ENCODE results near the gene EEFSEC. TPM values are rescaled to one million over a fixed set of nuclear protein-coding genes. Genes with fewer than 3 reads are reported as not detected.

The EEFSEC gene
- total and polyA plus RNA-seq, 2 of the 8 experiments (the other 6 are each of a cell fraction or from before 2014, with no cell fraction given) = 13.1 to 19.8 TPM

DNA sequence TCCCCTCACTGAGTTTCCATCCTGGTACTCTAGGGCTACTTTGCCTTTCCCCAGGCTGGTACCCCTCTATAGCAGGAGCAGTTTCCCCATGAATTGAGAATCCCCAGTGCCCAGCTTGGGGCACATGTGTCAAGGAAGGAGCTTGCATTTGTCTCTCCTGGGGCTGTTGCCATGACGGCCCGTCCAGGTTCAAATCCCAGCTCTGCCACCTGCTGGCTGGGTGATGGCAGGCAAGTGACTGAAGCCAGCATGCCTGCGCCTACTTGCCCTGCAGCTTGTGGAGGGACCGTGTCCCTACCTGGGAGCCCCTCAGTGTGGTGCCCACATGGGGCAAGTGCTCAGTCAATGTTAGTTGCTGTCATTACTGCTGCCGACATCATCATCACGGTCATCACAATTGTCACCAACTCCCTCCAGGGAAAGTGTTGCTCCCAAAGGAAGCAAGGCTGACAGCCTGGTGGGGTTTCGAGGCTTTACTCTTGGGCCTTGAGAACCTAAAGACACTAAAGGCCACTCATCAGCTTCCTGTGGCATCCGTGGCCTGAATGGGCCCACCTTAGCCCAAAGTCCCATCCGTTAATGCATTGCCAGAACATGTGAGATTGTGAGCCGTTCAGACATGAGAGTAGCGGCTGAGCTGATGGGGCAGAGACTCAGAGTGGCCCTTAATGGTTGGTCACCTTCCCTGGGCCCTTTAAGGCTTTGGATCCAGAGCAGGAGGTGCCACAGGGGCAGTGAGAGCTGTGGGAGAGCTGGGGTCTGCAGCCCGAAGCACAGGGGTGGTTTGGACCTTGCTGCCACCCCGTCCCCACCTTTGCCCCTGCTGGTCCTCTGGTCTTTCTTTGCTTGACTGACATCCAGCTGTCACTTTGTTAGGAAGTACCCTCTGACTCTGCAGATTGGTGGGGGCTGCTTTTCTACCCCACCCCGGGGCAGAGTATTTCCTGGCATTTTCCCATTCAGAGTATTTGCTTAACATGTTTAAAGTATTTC lies 169.0 kb downstream of the EEFSEC start:
- POLR2A ChIA-PET (ENCODE audit: partially characterized antibody) = interaction anchor here (0.9 to 1.4 kb wide), 3 partner anchors 13 to 147 kb away, joined by 3 read pairs; no protein-coding TSS in a partner anchor
- FAIRE-seq = no peak
- TF ChIP-seq JUND (IDR thresholded peaks at IDR 0.05; ENCODE audit: low read length) (no peak), CHD1 (IDR thresholded peaks at IDR 0.05; ENCODE audit: low read depth, low read length) (no peak), HDAC6 (IDR thresholded peaks at IDR 0.05; ENCODE audit: low read depth, low read length) (no peak), YY1 (IDR thresholded peaks at IDR 0.05; ENCODE audit: low read depth, low read length) (0 out of 2 replicates have a peak, but pooled peaks have one; percentile 34), TEAD4 (IDR thresholded peaks at IDR 0.05; ENCODE audit: low read depth, low read length) (no peak), RFX5 (IDR thresholded peaks at IDR 0.05; ENCODE audit: borderline replicate concordance, low read depth, low read length) (no peak), FOSL1 (IDR thresholded peaks at IDR 0.05; ENCODE audit: insufficient read depth, low read depth, low read length) (no peak), KDM5A (IDR thresholded peaks at IDR 0.05; ENCODE audit: low read length) (no peak), ZNF274 (IDR thresholded peaks at IDR 0.05; ENCODE audit: borderline replicate concordance, extremely low read depth, low read length) (no peak), CEBPB (IDR thresholded peaks at IDR 0.05; ENCODE audit: low read depth, low read length) (no peak), POLR2A (IDR thresholded peaks at IDR 0.05; ENCODE audit: control extremely low read depth in 1 of 2, low read depth in 2 of 2, low read length in 2 of 2) (no peak)
- TF ChIP-seq, protein P1, sequence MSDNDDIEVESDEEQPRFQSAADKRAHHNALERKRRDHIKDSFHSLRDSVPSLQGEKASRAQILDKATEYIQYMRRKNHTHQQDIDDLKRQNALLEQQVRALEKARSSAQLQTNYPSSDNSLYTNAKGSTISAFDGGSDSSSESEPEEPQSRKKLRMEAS (IDR thresholded peaks at IDR 0.05) = 0 out of 2 replicates have a peak, but pooled peaks have one; percentile 21

More for the DNA sequence above, 169.0 kb downstream of the EEFSEC start:
- H4K5ac ChIP-seq (ENCODE audit: insufficient read length, low read depth, low read length) = no peak overlapping the region
- no peak overlapping the region for H3K4me3 ChIP-seq (ENCODE audit: extremely low read depth in 1 of 4, insufficient read depth in 2 of 4, low read depth in 3 of 4, low read length in 4 of 4)
- no peak overlapping the region for H2BK5ac ChIP-seq (ENCODE audit: low read depth, low read length)
- peak overlapping the region; percentile 63; the same call in 1 of the 2 replicates for H2BK15ac ChIP-seq (ENCODE audit: low read length)
- H2AFZ ChIP-seq (ENCODE audit: low read length) = no peak overlapping the region
- no peak overlapping the region for H3K23ac ChIP-seq (ENCODE audit: insufficient read length)
- no peak overlapping the region for H3K4me2 ChIP-seq (ENCODE audit: insufficient read depth in 1 of 2, low read depth in 2 of 2, low read length in 2 of 2)
- H4K8ac ChIP-seq (ENCODE audit: extremely low read depth, insufficient read depth, low read length) = no peak overlapping the region
- peak; percentile 17 to 85 for DNase-seq (ENCODE audit: low read depth in 1 of 2, low spot score in 2 of 2)
- H2BK20ac ChIP-seq (ENCODE audit: low read length) = no peak overlapping the region
- no peaks in the 10 kb centered on the region for H3K9me3 ChIP-seq (ENCODE audit: insufficient read depth in 2 of 2, low read depth in 1 of 2, low read length in 1 of 2)
- H4K91ac ChIP-seq (replicated peaks; ENCODE audit: insufficient read length, low read length) = no peak overlapping the region
- 80% methylated on average over 14 of the region's 14 CpGs; no CpG with 5 or more reads in 1 of the 2 experiments for WGBS, 2 experiments (ENCODE audit: extremely low coverage in 1 of 2, insufficient coverage in 1 of 2, insufficient read length in 1 of 2, insufficient replicate concordance in 2 of 2, low coverage in 1 of 2, low lambda C conversion rate in 2 of 2, missing lambda C conversion rate in 1 of 2)
- H3K9ac ChIP-seq (replicated peaks in 1 of 4; ENCODE audit: extremely low read depth in 1 of 4, low read depth in 3 of 4, low read length in 3 of 4) = no peak overlapping the region
- peaks cover 0 to 3% of the 10 kb centered on the region in 2 experiments for H4K20me1 ChIP-seq (replicated peaks in 1 of 2; ENCODE audit: control insufficient read depth in 1 of 2, insufficient read depth in 2 of 2, low read length in 2 of 2)
- no peak overlapping the region for H3K14ac ChIP-seq (ENCODE audit: insufficient read length)
- H2BK12ac ChIP-seq (ENCODE audit: low read depth, low read length) = no peak overlapping the region
- H3K4me1 ChIP-seq (replicated peaks in 1 of 4; ENCODE audit: control insufficient read depth in 3 of 4, insufficient read depth in 4 of 4, low read length in 3 of 4) = peaks cover 0 to 4% (median 0%) of the 10 kb centered on the region in 4 experiments; a peak in 2 of 7 replicates
- no peaks in the 10 kb centered on the region for H3K36me3 ChIP-seq (ENCODE audit: control insufficient read depth in 2 of 4, insufficient read depth in 4 of 4, low read length in 3 of 4)
- H3K79me1 ChIP-seq (ENCODE audit: low read depth, low read length) = peaks cover 2% of the 10 kb centered on the region; the same call in 1 of the 2 replicates
- H3K18ac ChIP-seq (ENCODE audit: extremely low read depth, low read length) = 0 out of 2 replicates have a peak overlapping the region, but pooled peaks have one; percentile 2
- H3K79me2 ChIP-seq (ENCODE audit: control insufficient read depth in 1 of 2, insufficient read depth in 2 of 2, low read length in 2 of 2) = no peaks in the 10 kb centered on the region
- no peak overlapping the region for H2BK120ac ChIP-seq (replicated peaks; ENCODE audit: low read depth, low read length)
- H3K4ac ChIP-seq (replicated peaks; ENCODE audit: insufficient read length, low read depth, low read length) = no peak overlapping the region
- H3K27me3 ChIP-seq (replicated peaks in 1 of 4; ENCODE audit: control insufficient read depth in 3 of 4, extremely low read depth in 1 of 4, insufficient read depth in 3 of 4, low read length in 3 of 4) = no peaks in the 10 kb centered on the region
- no peak overlapping the region for H2AK5ac ChIP-seq (ENCODE audit: low read depth, low read length)
- H3K23me2 ChIP-seq (ENCODE audit: low read depth, low read length) = no peaks in the 10 kb centered on the region
- CTCF ChIA-PET (ENCODE audit: partially characterized antibody) = interaction anchor here (0.6 to 7.1 kb wide), 62 partner anchors 8 to 279 kb away, joined by 3 to 108 read pairs (median 4); no protein-coding TSS in a partner anchor
- H3K27ac ChIP-seq (ENCODE audit: low read depth, low read length) = no peak overlapping the region
- no peak overlapping the region for H3K56ac ChIP-seq (replicated peaks; ENCODE audit: insufficient read length, low read depth, low read length)
